Thymus (tissue), 11 donors: Measurements from ENCODE around the gene B3GAT1. TPM values are rescaled to one million over a fixed set of nuclear protein-coding genes. Genes with fewer than 3 reads are reported as not detected.
"Not testable (repeated sequence)": the region's sequence is repeated elsewhere in the genome, so short reads cannot be mapped to it uniquely, and the experiment has no call there.

Experiments used
- DNase-seq, 9 donors: peaks; one replicate each; pipeline ENCODE4 v3.0.0-alpha.2; 2013; ENCODE audit warnings: low spot score in 9 of 9, low read depth in 6 of 9, missing footprints in 1 of 9
- H3K27ac ChIP-seq, 2 donors: one replicate each; pipeline ENCODE4 v1.5.1; 2013; ENCODE audit warnings: control low read depth in 1 of 2, low read depth in 1 of 2, low read length in 1 of 2, mild to moderate bottlenecking in 1 of 2, moderate library complexity in 1 of 2
- H3K27me3 ChIP-seq, 2 donors: one replicate each; pipeline ENCODE4 v1.5.1; 2013; ENCODE audit warnings: low read length in 1 of 2; ENCODE audit not compliant: control insufficient read depth in 2 of 2, insufficient read depth in 1 of 2
- H3K36me3 ChIP-seq, 2 donors: one replicate each; pipeline ENCODE4 v1.5.1; 2013; ENCODE audit warnings: low read length in 1 of 2, mild to moderate bottlenecking in 1 of 2, moderate library complexity in 1 of 2; ENCODE audit not compliant: control insufficient read depth in 2 of 2, insufficient read depth in 2 of 2
- H3K4me1 ChIP-seq, 2 donors: one replicate each; pipeline ENCODE4 v1.5.1; 2013; ENCODE audit warnings: low read length in 2 of 2; ENCODE audit not compliant: control insufficient read depth in 2 of 2, insufficient read depth in 2 of 2
- H3K4me3 ChIP-seq, 2 donors: one replicate each; pipeline ENCODE4 v1.5.1; 2013; ENCODE audit warnings: low read length in 2 of 2, control low read depth in 1 of 2, mild to moderate bottlenecking in 1 of 2
- H3K9me3 ChIP-seq, 2 donors: one replicate each; pipeline ENCODE4 v1.5.1; 2013; ENCODE audit warnings: low read length in 1 of 2, mild to moderate bottlenecking in 1 of 2; ENCODE audit not compliant: control insufficient read depth in 2 of 2, insufficient read depth in 1 of 2
- WGBS: extraction: QIAGEN DNeasy Blood & Tissue Kit; methylation state at CpG from one replicate; pipeline ENCODE4 v1.1.7; 2013; 5-methylcytosine and 5-hydroxymethylcytosine counted together
- polyA plus RNA-seq: library from polyadenylated mRNA; stranded (reverse); fragments of 200-250 nt; gene quantifications from one replicate; pipeline ENCODE4 v1.2.3, GENCODE V29; 2013
- total RNA-seq: library from RNA; stranded (reverse); fragments of 120-200 nt; gene quantifications from one replicate; pipeline ENCODE4 v1.2.4, GENCODE V29; 2013
- donor health status: healthy.

The B3GAT1 gene
- total and polyA plus RNA-seq, 2 donors = 0.24 to 0.43 TPM

GRCh38 chr11:134349802-134350355, 62.2 kb downstream of the B3GAT1 start:
- H3K4me1 ChIP-seq = no peaks in the 10 kb centered on the region
- 92% methylated on average over 10 of the region's 10 CpGs for WGBS
- no peaks in the 10 kb centered on the region for H3K27me3 ChIP-seq
- H3K36me3 ChIP-seq = no peaks in the 10 kb centered on the region
- peaks cover 0 to 3% of the 10 kb centered on the region in 2 donors for H3K9me3 ChIP-seq
- DNase-seq = no peak
- H3K4me3 ChIP-seq = no peak overlapping the region
- H3K27ac ChIP-seq = no peak overlapping the region

- 79% methylated on average over 6 of the region's 6 CpGs for WGBS
- Histone ChIP-seq H3K4me3 (no peak overlapping the region), H3K27ac (no peak overlapping the region), H3K36me3 (no peaks in the 10 kb centered on the region), H3K27me3 (no peaks in the 10 kb centered on the region), H3K9me3 (peaks cover 0 to 3% of the 10 kb centered on the region in 2 donors), H3K4me1 (no peaks in the 10 kb centered on the region)
- DNase-seq = no peak
Observed at GRCh38 chr11:134349109-134349801, 62.8 kb downstream of the B3GAT1 start.

GRCh38 chr11:134347441-134347840, 64.6 kb downstream of the B3GAT1 start:
- no peak for DNase-seq
- WGBS = 96% methylated on average over 10 of the region's 10 CpGs

GRCh38 chr11:134346976-134347350, 65.1 kb downstream of the B3GAT1 start:
- Histone ChIP-seq H3K36me3 (no peaks in the 10 kb centered on the region), H3K4me3 (no peak overlapping the region), H3K27me3 (peaks cover 0 to 12% of the 10 kb centered on the region in 2 donors), H3K9me3 (peaks cover 0 to 3% of the 10 kb centered on the region in 2 donors), H3K4me1 (no peaks in the 10 kb centered on the region), H3K27ac (no peak overlapping the region)
- DNase-seq = no peak
- 91% methylated on average over 5 of the region's 5 CpGs for WGBS

More at GRCh38 chr11:134347441-134347840, 64.6 kb downstream of the B3GAT1 start:
- Histone ChIP-seq H3K27me3 (peaks cover 0 to 11% of the 10 kb centered on the region in 2 donors), H3K9me3 (peaks cover 0 to 3% of the 10 kb centered on the region in 2 donors), H3K27ac (no peak overlapping the region), H3K4me3 (no peak overlapping the region), H3K4me1 (no peaks in the 10 kb centered on the region), H3K36me3 (no peaks in the 10 kb centered on the region)

- no peak for DNase-seq
- Histone ChIP-seq H3K4me3 (no peak overlapping the region), H3K36me3 (no peaks in the 10 kb centered on the region), H3K9me3 (peaks cover 0 to 3% of the 10 kb centered on the region in 2 donors), H3K27ac (no peak overlapping the region), H3K27me3 (peaks cover 0 to 14% of the 10 kb centered on the region in 2 donors), H3K4me1 (no peaks in the 10 kb centered on the region)
- 94% methylated on average over 22 of the region's 22 CpGs for WGBS
Observed at GRCh38 chr11:134346101-134346975, 65.7 kb downstream of the B3GAT1 start.

- H3K36me3 ChIP-seq = no peaks in the 10 kb centered on the region
- H3K9me3 ChIP-seq = peaks cover 0 to 3% of the 10 kb centered on the region in 2 donors
- 92% methylated on average over 4 of the region's 4 CpGs for WGBS
- peaks cover 0 to 16% of the 10 kb centered on the region in 2 donors for H3K27me3 ChIP-seq
- H3K4me3 ChIP-seq = no peak overlapping the region
- no peaks in the 10 kb centered on the region for H3K4me1 ChIP-seq
- no peak overlapping the region for H3K27ac ChIP-seq
- DNase-seq = no peak
Observed at GRCh38 chr11:134345237-134345550, 66.8 kb downstream of the B3GAT1 start.

GRCh38 chr11:134344497-134345236, 67.4 kb downstream of the B3GAT1 start:
- not testable (repeated sequence) for H3K4me3 ChIP-seq, H3K4me1 ChIP-seq, H3K27ac ChIP-seq, H3K9me3 ChIP-seq, DNase-seq, H3K36me3 ChIP-seq
- H3K27me3 ChIP-seq = peaks cover 0 to 16% of the 10 kb centered on the region in 2 donors
- WGBS = 91% methylated on average over 27 of the region's 28 CpGs

GRCh38 chr11:134343646-134344045, 68.4 kb downstream of the B3GAT1 start:
- Histone ChIP-seq H3K27ac (no peak overlapping the region), H3K4me3 (no peak overlapping the region), H3K27me3 (peaks cover 0 to 16% of the 10 kb centered on the region in 2 donors), H3K9me3 (no peaks in the 10 kb centered on the region), H3K4me1 (no peaks in the 10 kb centered on the region), H3K36me3 (no peaks in the 10 kb centered on the region)
- DNase-seq = no peak
- WGBS = 92% methylated on average over 15 of the region's 15 CpGs
